Embryonic facial prominence (tissue), 1 donor: ENCODE measurements around the gene NCKAP5.

ENCODE experiments used
- DNase-seq: peaks from one replicate; pipeline ENCODE4 v3.0.0-alpha.2; 2016; ENCODE audit errors: extremely low spot score

Gene NCKAP5

GRCh38 chr2:133422931-133423351, 145.3 kb downstream of the NCKAP5 start:
- DNase-seq = no peak

- DNase-seq = no peak
Observed at GRCh38 chr2:133421516-133422324, 146.5 kb downstream of the NCKAP5 start.

GRCh38 chr2:133420788-133421187, 147.5 kb downstream of the NCKAP5 start:
- DNase-seq = no peak

- no peak for DNase-seq
Observed at GRCh38 chr2:133418671-133419070, 149.6 kb downstream of the NCKAP5 start.

GRCh38 chr2:133418021-133418420, 150.2 kb downstream of the NCKAP5 start:
- no peak for DNase-seq

GRCh38 chr2:133417415-133417814, 150.8 kb downstream of the NCKAP5 start:
- no peak for DNase-seq

- DNase-seq = no peak
Observed at GRCh38 chr2:133416736-133417135, 151.5 kb downstream of the NCKAP5 start.

- DNase-seq = no peak
Observed at GRCh38 chr2:133416146-133416545, 152.1 kb downstream of the NCKAP5 start.

- DNase-seq = no peak
Observed at GRCh38 chr2:133415210-133415876, 152.9 kb downstream of the NCKAP5 start.

- DNase-seq = no peak
Observed at GRCh38 chr2:133414486-133415209, 153.6 kb downstream of the NCKAP5 start.

GRCh38 chr2:133413863-133414262, 154.4 kb downstream of the NCKAP5 start:
- DNase-seq = no peak

- DNase-seq = no peak
Observed at GRCh38 chr2:133412694-133413093, 155.6 kb downstream of the NCKAP5 start.

GRCh38 chr2:133411857-133412256, 156.4 kb downstream of the NCKAP5 start:
- DNase-seq = no peak

- no peak for DNase-seq
Observed at GRCh38 chr2:133411101-133411500, 157.2 kb downstream of the NCKAP5 start.

GRCh38 chr2:133409581-133410285, 158.5 kb downstream of the NCKAP5 start:
- no peak for DNase-seq

GRCh38 chr2:133408671-133409070, 159.6 kb downstream of the NCKAP5 start:
- no peak for DNase-seq

GRCh38 chr2:133407341-133407740, 160.9 kb downstream of the NCKAP5 start:
- no peak for DNase-seq

GRCh38 chr2:133405252-133405651, 163.0 kb downstream of the NCKAP5 start:
- no peak for DNase-seq

GRCh38 chr2:133400411-133400810, 167.9 kb downstream of the NCKAP5 start:
- no peak for DNase-seq

GRCh38 chr2:133393895-133394294, 174.4 kb downstream of the NCKAP5 start:
- no peak for DNase-seq

GRCh38 chr2:133390156-133390555, 178.1 kb downstream of the NCKAP5 start:
- DNase-seq = no peak

- no peak for DNase-seq
Observed at GRCh38 chr2:133389569-133389968, 178.7 kb downstream of the NCKAP5 start.
